IgD-negative memory B cell (primary cell): Measurements from ENCODE around the gene GNAZ. TPM values are rescaled to one million over a fixed set of nuclear protein-coding genes. Genes with fewer than 3 reads are reported as not detected.
A peak's percentile ranks its signal among the peaks of the same experiment; 100 is the strongest.

Experiments used
- H3K27ac Mint-ChIP-seq, 3 donors: one replicate each; pipeline ENCODE4 v1.8.0; 2020 to 2022; ENCODE audit warnings: mild to moderate bottlenecking in 3 of 3, mixed read lengths in 3 of 3, moderate library complexity in 1 of 3
- H3K27me3 Mint-ChIP-seq: one replicate; pipeline ENCODE4 v1.8.0; 2021; ENCODE audit warnings: mixed read lengths
- H3K36me3 Mint-ChIP-seq: one replicate; pipeline ENCODE4 v1.8.0; 2020; ENCODE audit warnings: mild to moderate bottlenecking, mixed read lengths
- H3K4me1 Mint-ChIP-seq, 3 donors: one replicate each; pipeline ENCODE4 v1.8.0; 2020 to 2022; ENCODE audit warnings: mixed read lengths in 3 of 3, mild to moderate bottlenecking in 1 of 3
- H3K4me3 Mint-ChIP-seq, 4 donors: one replicate each; pipeline ENCODE4 v1.8.0; 2020 to 2022; ENCODE audit warnings: mild to moderate bottlenecking in 4 of 4, mixed read lengths in 4 of 4, moderate library complexity in 3 of 4
- H3K9me3 Mint-ChIP-seq, 3 donors: one replicate each; pipeline ENCODE4 v1.8.0; 2020 to 2021; ENCODE audit warnings: mixed read lengths in 3 of 3, mild to moderate bottlenecking in 1 of 3
- polyA plus RNA-seq: library from polyadenylated mRNA; unstranded; fragments of 300-500 nt; fragmentation: Illumina TruSeq; gene quantifications from one replicate; pipeline ENCODE4 v1.2.3, GENCODE V29; 2021

GNAZ gene
- polyA plus RNA-seq, 1 donor from 2014 or later: 2.0 TPM

DNA sequence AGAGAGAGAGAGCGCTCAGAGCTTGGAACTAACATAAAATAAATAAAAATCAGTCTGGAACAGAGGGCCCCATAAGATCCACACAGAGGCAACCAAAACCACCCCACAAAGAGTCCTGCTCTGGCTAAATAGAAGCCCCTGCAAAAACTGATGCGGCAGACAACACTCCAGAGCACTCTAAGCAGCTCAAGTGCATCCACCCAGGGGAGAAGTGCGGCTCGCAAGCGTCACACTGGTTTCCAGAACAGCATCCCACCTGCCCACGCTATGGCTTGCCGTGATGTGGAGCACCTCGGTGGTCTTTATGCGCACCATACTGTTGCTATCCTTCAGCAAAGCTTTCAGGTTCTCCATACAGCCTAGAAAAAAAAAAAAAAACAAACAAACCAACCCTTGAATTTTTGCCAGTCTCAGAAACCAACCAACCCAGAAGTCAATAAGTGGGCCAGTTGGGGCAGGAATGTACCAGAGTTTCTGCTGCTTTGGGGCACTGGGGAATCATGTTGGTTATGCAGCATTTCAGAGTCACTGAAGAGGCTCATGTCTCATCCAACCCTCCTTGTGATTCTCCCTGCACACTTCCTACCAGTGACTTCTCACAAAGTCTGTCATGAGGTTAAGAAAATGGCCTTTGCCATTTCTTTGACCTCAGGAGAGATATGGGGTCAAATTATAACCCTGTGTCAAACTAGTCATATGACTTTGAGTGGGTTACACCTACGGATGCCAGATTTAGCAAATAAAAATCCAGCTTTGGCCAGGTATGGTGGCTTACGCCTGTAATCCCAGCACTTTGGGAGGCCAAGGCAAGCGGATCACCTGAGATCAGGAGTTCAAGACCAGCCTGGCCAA lies 68.5 kb downstream of the GNAZ start:
- H3K4me3 Mint-ChIP-seq: peak overlapping the region in 3 of 4 donors; percentile 68 to 87 (median 77)
- H3K27me3 Mint-ChIP-seq: no peaks in the 10 kb centered on the region
- H3K4me1 Mint-ChIP-seq: peaks cover 28 to 47% (median 31%) of the 10 kb centered on the region in 3 donors
- peaks cover 0 to 1% (median 0%) of the 10 kb centered on the region in 3 donors for H3K9me3 Mint-ChIP-seq
- no peaks in the 10 kb centered on the region for H3K36me3 Mint-ChIP-seq
- H3K27ac Mint-ChIP-seq: peak overlapping the region; percentile 77 to 98 (median 93)

GRCh38 chr22:23140385-23140784 lies 70.1 kb downstream of the GNAZ start:
- no peaks in the 10 kb centered on the region for H3K36me3 Mint-ChIP-seq
- H3K9me3 Mint-ChIP-seq: peaks cover 0 to 1% (median 0%) of the 10 kb centered on the region in 3 donors
- H3K4me1 Mint-ChIP-seq: peaks cover 38 to 51% (median 42%) of the 10 kb centered on the region in 3 donors
- no peak overlapping the region for H3K4me3 Mint-ChIP-seq
- H3K27ac Mint-ChIP-seq: peak overlapping the region; percentile 97 to 98 (median 98)
- no peaks in the 10 kb centered on the region for H3K27me3 Mint-ChIP-seq

- Mint-ChIP-seq H3K9me3 (peaks cover 0 to 1% (median 0%) of the 10 kb centered on the region in 3 donors), H3K4me1 (peaks cover 39 to 46% (median 43%) of the 10 kb centered on the region in 3 donors), H3K36me3 (no peaks in the 10 kb centered on the region), H3K27ac (peak overlapping the region; percentile 97 to 98 (median 98)), H3K27me3 (no peaks in the 10 kb centered on the region), H3K4me3 (peak overlapping the region; percentile 68 to 95 (median 90))
Measured at GRCh38 chr22:23142546-23143105, 72.3 kb downstream of the GNAZ start.

GRCh38 chr22:23143119-23143518 lies 72.8 kb downstream of the GNAZ start:
- Mint-ChIP-seq H3K4me1 (peaks cover 34 to 41% (median 41%) of the 10 kb centered on the region in 3 donors), H3K9me3 (peaks cover 0 to 1% (median 0%) of the 10 kb centered on the region in 3 donors), H3K36me3 (no peaks in the 10 kb centered on the region), H3K27ac (peak overlapping the region; percentile 54 to 98 (median 97)), H3K4me3 (peak overlapping the region in 2 of 4 donors; percentile 70 to 75), H3K27me3 (no peaks in the 10 kb centered on the region)

DNA sequence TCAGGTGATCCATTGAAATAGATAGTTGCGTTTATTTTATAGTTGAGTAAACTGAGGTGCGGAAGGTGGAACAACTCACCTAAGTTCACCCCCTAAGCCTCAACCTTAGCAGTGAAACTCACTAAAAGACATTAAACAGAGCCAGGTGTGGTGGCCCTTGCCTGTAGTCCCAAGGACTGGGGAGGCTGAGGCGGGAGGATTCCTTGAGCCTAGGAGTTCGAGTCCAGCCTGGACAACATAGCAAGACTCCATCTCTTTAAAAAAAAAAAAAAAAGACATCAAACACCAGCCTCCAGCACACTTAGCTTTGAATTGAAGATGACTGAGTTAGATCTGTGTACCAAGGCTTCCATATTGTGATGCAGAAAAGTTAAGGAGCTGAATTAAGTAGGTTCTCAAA lies 74.1 kb downstream of the GNAZ start:
- Mint-ChIP-seq H3K27me3 (no peaks in the 10 kb centered on the region), H3K27ac (peak overlapping the region in 1 of 3 donors; percentile 96), H3K4me1 (peaks cover 30 to 37% (median 31%) of the 10 kb centered on the region in 3 donors), H3K4me3 (peak overlapping the region; percentile 68 to 92 (median 82)), H3K9me3 (peaks cover 0 to 1% (median 0%) of the 10 kb centered on the region in 3 donors), H3K36me3 (no peaks in the 10 kb centered on the region)

- H3K27ac Mint-ChIP-seq: peak within 1 kb of the TSS; percentile 96 to 97 (median 96)
- H3K36me3 Mint-ChIP-seq: peaks cover 3% of the 10 kb centered on the region
- H3K4me1 Mint-ChIP-seq: peaks cover 30 to 38% (median 31%) of the 10 kb centered on the region in 3 donors
- H3K9me3 Mint-ChIP-seq: peaks cover 0 to 1% (median 0%) of the 10 kb centered on the region in 3 donors
- H3K27me3 Mint-ChIP-seq: no peaks in the 10 kb centered on the region
- H3K4me3 Mint-ChIP-seq: peak within 1 kb of the TSS; percentile 68 to 92 (median 82)
Measured at GRCh38 chr22:23144932-23145877, 74.9 kb downstream of the GNAZ start, which contains the start of gene RAB36. RAB36 (plus strand) TSS chr22:23145477; CDS start chr22:23146617, 1,140 bp downstream.

- Mint-ChIP-seq H3K27me3 (no peaks in the 10 kb centered on the region), H3K27ac (peak overlapping the region; percentile 96 to 97 (median 96)), H3K9me3 (peaks cover 0 to 1% (median 0%) of the 10 kb centered on the region in 3 donors), H3K4me3 (peak overlapping the region; percentile 27 to 74 (median 48)), H3K4me1 (peaks cover 30 to 43% (median 30%) of the 10 kb centered on the region in 3 donors), H3K36me3 (peaks cover 3% of the 10 kb centered on the region)
Measured at GRCh38 chr22:23145878-23146470, 75.7 kb downstream of the GNAZ start.

- Mint-ChIP-seq H3K27ac (peak overlapping the region; percentile 67 to 97 (median 96)), H3K9me3 (peaks cover 0 to 1% (median 0%) of the 10 kb centered on the region in 3 donors), H3K36me3 (peaks cover 3% of the 10 kb centered on the region), H3K4me3 (peak overlapping the region in 3 of 4 donors; percentile 27 to 65 (median 28)), H3K27me3 (no peaks in the 10 kb centered on the region), H3K4me1 (peaks cover 24 to 44% (median 29%) of the 10 kb centered on the region in 3 donors)
Measured at GRCh38 chr22:23146478-23147205, 76.3 kb downstream of the GNAZ start.

DNA sequence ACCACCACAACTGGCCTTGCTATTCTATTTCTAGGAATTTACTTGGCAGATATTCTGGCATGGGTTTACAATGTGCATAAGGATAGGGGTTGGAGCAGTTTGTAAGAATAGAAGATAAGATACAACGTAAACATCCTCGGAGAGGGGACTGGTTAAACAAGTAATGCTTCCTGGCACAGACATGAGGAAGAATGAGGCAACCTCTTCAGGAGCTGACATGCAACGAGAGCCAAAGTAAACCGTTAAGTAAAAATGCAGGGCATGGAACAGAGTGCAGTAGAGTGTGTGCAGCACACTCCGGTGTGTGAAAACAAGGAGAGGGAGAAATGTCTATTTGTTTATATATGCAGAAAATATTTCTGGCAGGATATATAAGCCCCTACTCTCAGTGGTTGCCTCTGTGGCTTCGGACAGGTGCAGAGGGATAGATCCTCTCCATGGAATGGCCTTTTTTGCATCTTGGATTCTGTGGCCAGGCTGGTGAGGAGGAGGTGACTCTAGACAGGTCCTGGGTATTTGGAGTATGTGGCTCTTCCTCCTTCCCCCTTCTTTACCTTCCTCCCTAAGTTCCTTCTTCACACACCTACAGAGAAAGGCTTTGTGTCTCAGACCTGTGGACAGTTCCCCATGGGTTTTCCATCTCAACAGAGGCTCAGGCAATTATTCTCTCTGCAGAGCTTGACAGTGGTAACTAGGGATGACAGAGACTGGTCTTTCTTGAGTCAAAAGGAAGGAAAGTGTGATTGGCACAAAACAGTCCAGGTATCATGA lies 77.5 kb downstream of the GNAZ start:
- H3K27ac Mint-ChIP-seq: peak overlapping the region in 2 of 3 donors; percentile 66 to 67
- H3K36me3 Mint-ChIP-seq: peaks cover 3% of the 10 kb centered on the region
- H3K27me3 Mint-ChIP-seq: no peaks in the 10 kb centered on the region
- H3K4me3 Mint-ChIP-seq: peak overlapping the region in 1 of 4 donors; percentile 25
- H3K9me3 Mint-ChIP-seq: peaks cover 0 to under 1% (median 0%) of the 10 kb centered on the region in 3 donors
- peaks cover 20 to 38% (median 28%) of the 10 kb centered on the region in 3 donors for H3K4me1 Mint-ChIP-seq

- Mint-ChIP-seq H3K9me3 (no peaks in the 10 kb centered on the region), H3K27ac (no peak overlapping the region), H3K36me3 (peaks cover 3% of the 10 kb centered on the region), H3K4me3 (peak overlapping the region in 1 of 4 donors; percentile 66), H3K4me1 (peaks cover 14 to 32% (median 27%) of the 10 kb centered on the region in 3 donors), H3K27me3 (no peaks in the 10 kb centered on the region)
Measured at GRCh38 chr22:23149743-23150238, 79.5 kb downstream of the GNAZ start.

DNA sequence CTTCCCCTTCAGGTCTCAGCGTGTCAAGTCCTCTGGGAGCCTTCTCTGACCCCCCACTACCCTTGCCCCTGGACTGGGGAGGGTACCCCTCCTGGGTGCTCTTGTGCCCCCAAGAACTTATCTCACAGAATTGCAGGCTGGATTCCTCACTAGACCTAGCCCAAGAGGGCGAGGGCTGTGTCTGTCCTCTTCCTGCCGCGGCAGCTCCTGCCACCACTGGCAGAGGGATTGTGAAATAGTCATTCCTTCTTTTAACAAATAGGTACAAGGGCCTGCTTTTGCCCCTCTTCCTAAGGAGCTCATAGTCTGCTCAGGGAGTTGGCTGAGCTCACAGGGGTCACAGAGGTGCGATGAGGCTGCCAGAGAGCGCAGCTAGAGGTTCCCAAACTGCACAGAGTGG lies 80.4 kb downstream of the GNAZ start:
- Mint-ChIP-seq H3K4me3 (peak overlapping the region in 1 of 4 donors; percentile 9), H3K27ac (peak overlapping the region in 2 of 3 donors; percentile 71 to 90), H3K27me3 (no peaks in the 10 kb centered on the region), H3K4me1 (peaks cover 6 to 24% (median 23%) of the 10 kb centered on the region in 3 donors), H3K9me3 (no peaks in the 10 kb centered on the region), H3K36me3 (peaks cover 3% of the 10 kb centered on the region)

DNA sequence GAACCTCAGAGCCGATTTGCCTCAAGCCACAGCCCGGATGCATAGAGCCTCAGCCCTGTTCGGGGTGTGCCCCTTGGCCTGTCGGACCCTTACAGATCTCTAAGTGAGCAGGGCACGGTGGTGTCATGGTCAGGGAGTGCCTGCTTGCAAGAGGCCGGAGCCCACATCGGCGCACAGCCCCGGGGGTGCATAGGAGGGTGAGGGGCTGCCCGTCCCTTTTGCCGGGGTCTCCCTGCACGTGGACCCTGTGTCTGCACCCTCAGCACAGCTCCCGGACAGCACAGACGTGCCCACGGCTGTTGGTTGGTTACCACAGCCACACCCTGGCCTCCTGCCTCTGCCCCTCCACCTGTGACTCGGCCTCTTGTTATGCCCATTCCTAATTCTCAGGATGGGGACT lies 81.5 kb downstream of the GNAZ start:
- peak overlapping the region in 1 of 3 donors; percentile 76 for H3K27ac Mint-ChIP-seq
- H3K27me3 Mint-ChIP-seq: no peaks in the 10 kb centered on the region
- H3K4me1 Mint-ChIP-seq: peaks cover 6 to 23% (median 22%) of the 10 kb centered on the region in 3 donors
- no peaks in the 10 kb centered on the region for H3K9me3 Mint-ChIP-seq
- peak overlapping the region in 1 of 4 donors; percentile 84 for H3K4me3 Mint-ChIP-seq
- peaks cover 3% of the 10 kb centered on the region for H3K36me3 Mint-ChIP-seq
